GM10266 (cell line): ENCODE results near the gene MBD5.

Source experiments
- DNase-seq: peaks from one replicate; pipeline ENCODE4 v3.0.0; 2012; ENCODE audit errors: extremely low spot score
- CTCF ChIP-seq: IDR thresholded peaks from 2 replicates; pipeline ENCODE4 v1.5.1; 2012; ENCODE audit warnings: mild to moderate bottlenecking, low read depth; ENCODE audit not compliant: control insufficient read depth, insufficient read depth; ENCODE audit errors: missing control alignments

The MBD5 gene

DNA sequence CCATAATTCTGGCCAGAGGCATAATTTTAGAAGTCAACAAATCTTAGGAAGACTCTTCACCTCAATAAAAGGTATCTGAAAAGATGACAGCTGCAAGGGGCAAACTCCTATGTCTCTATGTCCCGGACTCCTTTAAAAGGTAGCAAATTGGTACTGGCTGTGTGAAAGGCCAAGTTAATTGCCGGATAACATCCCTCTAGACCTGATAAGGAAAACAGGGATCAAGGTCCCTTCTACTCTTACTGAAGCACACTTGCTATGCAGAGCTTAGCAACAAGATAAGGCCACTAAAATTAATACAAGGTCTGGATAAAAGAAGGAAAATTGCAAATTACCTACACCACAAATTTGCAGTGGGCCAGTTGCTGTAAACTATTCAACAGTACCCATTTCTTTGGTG, 482.6 kb downstream of the MBD5 start:
- DNase-seq, result no peak
- TF ChIP-seq CTCF, result no peak

DNA sequence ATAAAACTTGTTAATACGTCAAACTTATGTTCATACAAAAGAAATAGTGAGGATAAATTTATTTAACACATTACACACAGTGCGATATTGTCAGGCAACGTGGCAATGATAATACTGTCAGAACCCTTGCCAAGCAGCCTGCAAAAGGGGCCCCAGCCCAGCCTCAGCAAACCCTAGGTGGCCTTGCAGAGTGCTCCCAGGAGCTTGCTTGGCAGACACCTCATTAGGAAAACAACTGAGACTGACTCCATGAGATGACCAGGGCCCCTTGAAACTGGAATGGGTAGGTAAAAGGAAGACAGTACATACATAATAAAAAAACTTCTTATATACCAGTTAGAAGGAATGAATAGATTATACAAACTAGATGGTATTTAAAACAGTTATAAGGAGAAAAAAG, 487.1 kb downstream of the MBD5 start:
- TF ChIP-seq CTCF, result no peak
- DNase-seq, result no peak

DNA sequence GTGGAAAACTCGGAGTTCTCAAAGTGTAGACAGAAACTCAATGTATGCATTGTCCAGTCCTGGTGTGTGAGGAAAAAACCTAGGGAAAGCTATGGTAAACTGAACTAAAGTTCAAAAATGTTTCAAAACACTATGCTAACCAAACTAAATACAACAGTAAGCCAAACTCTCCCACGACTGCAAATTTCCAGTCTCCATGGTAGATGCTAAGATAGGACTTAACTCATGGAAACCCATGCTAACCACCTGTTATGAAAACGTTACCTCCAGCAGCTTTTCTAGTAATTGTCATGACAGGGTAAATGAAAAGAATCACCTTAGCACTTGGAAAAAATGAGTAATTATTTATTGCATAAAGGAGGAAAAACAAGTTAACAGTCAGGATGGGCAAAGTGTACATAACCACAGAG, 488.0 kb downstream of the MBD5 start:
- no peak for TF ChIP-seq CTCF
- DNase-seq, result no peak

- peak; percentile 82 for DNase-seq
- peak; percentile 94 for TF ChIP-seq CTCF
Observed at GRCh38 chr2:148509288-148509902, 488.5 kb downstream of the MBD5 start.

- DNase-seq, result no peak
- no peak for TF ChIP-seq CTCF
Observed at GRCh38 chr2:148511883-148512282, 491.0 kb downstream of the MBD5 start.

DNA sequence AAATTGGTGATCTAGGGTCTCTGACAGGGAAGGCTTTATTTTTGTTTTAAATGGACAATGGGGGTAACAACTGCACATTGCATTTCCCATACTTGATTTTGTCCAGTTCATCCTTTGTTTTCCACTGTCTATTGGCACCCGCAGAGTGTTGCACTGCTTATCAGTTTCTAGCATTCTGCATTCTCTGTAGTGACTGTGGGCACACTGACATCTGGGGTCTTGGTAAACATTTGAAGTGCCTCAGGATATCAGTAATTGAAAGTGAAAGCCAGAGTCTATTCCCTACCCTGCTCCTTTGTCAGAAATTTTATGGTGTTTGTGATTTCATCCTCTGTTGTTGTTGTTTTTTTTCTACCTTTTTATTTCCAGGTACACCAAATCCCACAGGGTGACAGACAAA, 491.6 kb downstream of the MBD5 start:
- DNase-seq, result no peak
- TF ChIP-seq CTCF, result no peak

DNA sequence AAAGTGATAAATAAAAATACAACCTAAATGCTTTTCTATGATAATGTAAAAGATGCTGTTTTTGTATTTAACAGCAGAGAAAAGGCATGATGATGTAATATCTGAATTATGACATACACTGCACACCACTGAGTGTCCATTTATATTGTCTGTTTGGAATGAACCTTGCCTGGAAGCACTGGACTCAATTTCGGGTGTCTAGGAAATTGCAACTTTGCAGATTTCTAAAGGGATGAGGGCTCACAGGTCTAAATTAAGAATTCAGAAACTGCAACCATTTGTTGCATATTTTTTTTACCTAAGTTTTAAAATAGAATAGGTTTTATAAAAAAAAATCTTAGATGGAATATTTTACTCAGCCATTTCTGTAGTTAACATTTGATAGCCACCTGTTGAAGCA, 492.5 kb downstream of the MBD5 start:
- TF ChIP-seq CTCF, result no peak
- DNase-seq, result no peak
